ENCODE measurements around the gene HOXB8.

DNA sequence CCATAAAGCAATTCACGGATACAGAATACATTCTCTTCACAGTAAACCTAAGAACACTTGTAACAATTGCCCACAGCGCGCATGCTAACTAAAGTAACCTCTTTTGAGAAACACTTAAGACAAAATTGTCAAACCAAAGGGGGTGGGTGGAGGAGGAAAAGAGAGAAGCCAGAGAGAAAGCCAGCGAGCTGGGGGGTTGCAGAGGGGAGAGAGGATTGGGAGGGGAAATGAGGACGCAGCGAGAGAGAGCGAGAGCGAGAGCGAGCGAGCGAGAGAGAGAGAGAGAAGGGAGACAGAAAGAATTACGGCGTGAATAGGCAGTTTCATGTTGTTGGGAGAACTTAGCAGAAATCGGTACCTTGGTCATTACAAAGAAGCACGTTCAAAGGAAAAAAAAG lies 2.6 kb downstream of the HOXB8 start:
- TF ChIP-seq, protein P1, sequence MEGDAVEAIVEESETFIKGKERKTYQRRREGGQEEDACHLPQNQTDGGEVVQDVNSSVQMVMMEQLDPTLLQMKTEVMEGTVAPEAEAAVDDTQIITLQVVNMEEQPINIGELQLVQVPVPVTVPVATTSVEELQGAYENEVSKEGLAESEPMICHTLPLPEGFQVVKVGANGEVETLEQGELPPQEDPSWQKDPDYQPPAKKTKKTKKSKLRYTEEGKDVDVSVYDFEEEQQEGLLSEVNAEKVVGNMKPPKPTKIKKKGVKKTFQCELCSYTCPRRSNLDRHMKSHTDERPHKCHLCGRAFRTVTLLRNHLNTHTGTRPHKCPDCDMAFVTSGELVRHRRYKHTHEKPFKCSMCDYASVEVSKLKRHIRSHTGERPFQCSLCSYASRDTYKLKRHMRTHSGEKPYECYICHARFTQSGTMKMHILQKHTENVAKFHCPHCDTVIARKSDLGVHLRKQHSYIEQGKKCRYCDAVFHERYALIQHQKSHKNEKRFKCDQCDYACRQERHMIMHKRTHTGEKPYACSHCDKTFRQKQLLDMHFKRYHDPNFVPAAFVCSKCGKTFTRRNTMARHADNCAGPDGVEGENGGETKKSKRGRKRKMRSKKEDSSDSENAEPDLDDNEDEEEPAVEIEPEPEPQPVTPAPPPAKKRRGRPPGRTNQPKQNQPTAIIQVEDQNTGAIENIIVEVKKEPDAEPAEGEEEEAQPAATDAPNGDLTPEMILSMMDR (IDR thresholded peaks at IDR 0.05; ENCODE audit: low read length): no peak
- no peak for TF ChIP-seq EZH2 (IDR thresholded peaks at IDR 0.05; ENCODE audit: borderline replicate concordance, low read length)

All from OCI-LY1 (cell line).